Hindlimb muscle (tissue), 1 donor: Measurements from ENCODE around the gene NEU4. TPM values are rescaled to one million over a fixed set of nuclear protein-coding genes. Genes with fewer than 3 reads are reported as not detected.

ENCODE experiments used
- DNase-seq: peaks from one replicate; pipeline ENCODE4 v3.0.0-alpha.2; 2013
- polyA plus RNA-seq: library from polyadenylated mRNA; unstranded; fragments of 120-200 nt; gene quantifications from one replicate; pipeline ENCODE4 v1.2.1, GENCODE V29; 2013; ENCODE audit not compliant: insufficient read length

NEU4 gene
- polyA plus RNA-seq, 1 donor, result 6.7 TPM

DNA sequence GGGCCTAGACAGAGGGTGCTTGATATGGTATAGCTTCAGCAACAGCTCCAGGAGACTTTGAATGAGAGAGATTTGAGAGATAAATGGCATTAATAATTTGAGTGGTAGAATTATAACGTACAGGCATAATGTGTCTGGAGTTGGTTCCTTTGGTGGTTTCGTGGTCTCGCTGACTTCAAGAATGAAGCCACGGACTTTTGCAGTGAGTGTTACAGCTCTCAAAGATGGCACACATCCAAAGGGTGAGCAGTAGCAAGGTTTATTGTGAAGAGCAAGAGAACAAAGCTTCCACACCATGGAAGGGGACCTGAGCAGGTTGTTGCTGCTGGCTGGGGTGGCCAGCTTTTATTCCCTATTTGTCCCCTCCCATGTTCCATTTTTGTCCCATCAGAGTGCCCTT lies 26.6 kb downstream of the NEU4 start:
- no peak for DNase-seq

DNA sequence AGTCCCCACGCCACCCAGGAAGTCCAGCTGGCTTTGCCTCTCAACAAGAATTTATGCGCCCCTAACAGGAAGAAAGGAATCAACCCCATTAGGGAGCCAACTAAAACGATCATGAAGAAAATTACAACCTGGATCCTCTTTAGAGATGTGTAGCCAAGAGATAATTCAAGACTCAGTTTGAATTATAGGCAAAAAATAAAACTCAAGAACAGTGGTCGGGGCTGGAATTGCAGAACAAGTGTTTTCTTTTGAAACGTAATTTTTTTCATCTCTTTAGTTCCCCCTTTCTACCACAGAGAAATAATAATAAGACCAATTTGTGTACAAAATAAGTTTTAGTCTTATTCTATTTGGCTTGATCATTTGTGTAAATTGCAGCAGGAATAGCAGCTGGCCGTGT lies 27.3 kb downstream of the NEU4 start:
- DNase-seq, result no peak

DNA sequence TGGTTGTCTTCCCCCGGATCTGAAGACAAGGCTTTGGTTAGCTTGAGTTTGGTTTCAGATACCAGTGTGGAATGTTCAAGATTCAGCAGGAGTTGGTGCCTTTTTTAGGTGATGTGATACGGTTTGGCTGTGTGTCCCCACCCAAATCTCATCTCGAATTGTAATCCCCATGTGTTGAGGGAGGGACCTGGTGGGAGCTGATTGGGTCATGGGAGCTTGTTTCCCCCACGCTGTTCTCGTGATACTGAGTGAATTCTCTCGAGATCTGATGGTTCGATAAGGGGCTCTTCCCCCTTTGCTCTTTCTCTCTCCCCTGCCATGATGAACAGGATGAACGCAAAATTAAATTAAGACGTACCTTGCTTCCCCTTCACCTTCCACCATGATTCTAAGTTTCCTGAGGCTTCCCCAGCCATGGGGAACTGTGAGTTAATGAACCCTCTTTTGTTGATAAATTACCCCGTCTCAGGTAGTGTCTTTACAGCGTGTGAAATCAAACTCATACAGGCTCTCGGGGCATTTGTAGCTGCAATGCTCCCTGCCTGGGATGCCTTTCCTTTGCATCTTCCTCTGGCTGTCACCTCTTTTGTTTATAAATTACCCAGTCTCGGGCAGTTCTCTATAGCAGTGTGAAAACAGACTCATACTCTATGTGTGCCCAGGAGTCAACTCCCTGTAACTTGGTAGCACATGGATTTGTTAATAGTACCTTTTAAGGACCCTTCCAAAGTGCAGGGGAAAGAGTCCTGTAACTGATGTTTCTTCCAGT lies 28.4 kb downstream of the NEU4 start:
- DNase-seq, result no peak

DNA sequence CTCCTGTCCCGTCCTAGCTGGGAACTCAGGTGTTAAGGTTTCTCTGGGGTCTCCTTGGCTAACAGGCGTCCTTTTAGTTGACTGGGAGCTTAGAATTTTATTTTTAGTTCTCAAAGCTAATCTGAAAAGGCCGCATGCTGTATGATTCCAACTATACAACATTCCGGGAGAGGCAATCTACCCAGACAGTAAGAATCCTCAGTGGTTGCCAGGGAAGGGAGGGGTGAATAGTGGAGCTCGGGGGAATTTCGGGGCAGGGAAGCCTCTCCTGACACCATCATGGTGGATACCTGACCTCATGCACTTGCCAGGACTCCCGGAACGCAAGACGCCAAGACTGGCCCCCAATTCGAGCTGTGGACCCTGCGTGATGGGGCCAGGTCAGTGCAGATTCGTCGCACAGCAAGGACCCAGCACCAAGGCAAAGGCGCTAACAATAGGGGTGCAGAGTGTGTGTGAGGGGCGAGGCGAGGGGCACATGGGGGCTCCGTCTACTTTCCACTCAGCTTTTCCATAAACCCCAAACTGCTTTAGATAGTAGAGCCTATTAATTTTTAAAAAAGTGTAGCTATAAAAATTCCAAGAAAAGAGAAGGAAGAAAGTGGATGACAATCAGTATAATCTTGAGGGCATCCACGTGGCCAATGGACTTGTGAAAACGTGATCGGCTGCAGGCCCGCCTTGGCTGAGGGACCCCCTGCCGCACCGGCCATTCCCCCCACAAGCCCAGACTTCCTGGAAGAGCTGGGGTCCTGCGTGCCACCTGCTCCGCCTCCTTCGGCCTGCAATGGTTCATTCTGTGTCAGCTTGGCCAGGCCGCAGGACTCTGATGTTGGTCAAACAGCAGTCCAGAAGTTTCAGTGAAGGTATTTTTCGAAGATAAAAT lies 32.4 kb downstream of the NEU4 start:
- no peak for DNase-seq

DNA sequence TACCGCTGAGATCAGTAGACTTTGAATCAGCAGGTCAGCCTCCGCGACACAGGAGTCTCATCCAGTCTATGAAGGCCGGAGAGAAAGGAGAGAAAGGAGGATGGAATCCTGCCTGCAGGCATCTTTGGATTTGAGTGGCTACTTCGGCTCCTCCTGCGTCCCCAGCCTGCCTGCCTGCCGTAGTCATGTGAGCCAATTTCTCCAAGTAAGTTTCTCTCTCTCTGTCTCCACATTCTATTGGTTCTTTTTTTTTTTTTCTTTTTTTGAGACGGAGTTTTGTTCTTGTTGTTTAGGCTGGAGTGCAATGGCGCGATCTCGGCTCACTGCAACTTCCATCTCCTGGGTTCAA lies 33.0 kb downstream of the NEU4 start:
- no peak for DNase-seq

DNA sequence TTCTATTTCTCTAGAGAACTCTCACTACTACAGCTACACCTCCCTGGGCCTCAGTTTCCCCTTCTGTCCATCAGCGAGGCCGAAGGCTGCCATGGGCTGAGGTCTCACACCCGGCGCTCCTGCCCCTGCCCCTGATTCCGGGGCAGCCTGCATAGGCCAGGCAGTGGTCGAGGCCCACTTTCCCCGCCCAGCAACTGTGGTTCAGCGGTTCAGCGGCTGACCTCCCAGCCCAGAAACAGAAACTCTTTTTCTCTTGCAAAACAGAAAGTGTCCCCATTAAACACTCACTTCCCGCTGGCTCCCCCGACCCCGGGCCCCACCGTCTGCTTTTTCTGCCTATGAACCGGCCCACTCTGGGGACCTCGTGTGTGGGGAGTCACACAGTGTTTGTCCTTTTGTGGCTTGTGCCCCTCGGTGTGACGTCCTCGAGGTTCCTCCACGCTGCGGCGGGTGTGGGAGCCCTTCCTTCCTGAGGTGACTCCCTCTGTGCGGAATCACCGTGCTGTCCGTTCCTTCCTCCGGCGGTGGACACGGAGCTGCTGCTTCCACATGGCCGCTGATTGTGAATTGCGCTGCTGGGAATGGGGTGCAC lies 33.7 kb downstream of the NEU4 start:
- DNase-seq, result no peak

DNA sequence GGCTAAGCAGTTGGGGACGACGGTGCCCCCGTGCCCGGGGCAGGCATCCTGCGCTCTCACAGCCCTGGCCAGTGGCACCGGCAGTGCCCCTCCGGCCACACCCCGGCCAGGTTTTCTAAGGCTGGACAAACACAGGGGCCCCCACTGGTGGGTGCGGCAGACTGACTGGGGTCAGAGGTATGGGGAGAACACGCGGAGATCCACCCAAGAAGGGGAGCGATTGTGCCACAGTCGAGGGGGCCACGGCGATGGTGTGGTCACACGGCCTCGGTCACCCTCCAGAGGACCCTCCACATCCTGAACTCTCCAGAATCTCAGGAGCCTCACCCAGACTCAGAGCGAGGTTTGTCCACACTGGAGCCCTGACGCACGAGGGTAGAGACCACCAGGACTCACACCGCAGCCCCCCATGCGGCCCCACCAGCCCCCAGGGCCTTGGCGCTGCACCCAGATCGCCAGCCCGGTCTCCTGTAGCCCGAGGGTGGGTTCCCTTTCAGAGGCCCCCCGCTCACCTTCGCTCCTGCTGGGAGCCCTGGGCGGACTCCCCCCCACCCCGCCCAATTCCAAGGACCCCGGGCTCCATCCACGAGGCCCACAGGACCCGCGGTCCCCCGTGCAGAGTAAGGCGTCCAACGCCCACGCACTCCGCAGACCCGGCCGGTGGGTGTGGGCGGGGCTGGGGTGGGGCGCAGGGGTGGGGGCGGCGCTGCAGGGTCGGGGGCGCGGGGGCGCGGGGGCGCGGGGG lies 34.5 kb downstream of the NEU4 start:
- DNase-seq, result no peak

DNA sequence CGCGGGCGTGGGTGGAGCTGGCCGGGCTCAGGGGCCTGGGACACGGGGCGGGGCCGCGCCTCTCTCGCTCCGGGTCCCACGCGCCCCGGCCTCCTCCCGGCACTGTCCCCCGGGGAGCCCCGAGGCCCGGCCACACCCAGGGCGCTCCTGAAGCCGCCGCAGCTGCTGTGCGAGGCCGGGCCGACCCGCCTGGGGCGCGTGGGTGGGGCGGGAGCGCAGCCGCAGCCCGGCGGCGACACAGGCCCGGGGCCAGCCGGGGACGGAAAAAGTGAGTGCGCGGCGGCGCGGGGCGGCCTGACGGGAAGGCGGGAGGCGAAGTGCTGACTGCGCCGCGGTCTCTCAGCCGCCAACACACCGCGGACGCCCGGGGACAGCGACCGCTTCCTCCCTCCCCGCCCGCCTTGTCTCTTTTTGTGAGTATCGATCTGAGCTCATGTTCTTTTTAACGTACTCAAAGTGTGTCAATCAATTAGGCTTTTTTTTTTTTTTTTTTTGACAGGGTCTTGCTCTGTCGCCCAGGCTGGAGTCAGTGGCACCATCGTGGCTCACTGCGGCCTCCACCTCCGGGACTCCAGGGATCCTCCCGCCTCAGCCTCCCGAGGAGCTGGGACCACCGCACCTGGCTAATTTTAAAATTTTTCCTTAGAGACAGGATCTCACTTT lies 35.2 kb downstream of the NEU4 start:
- peak; percentile 93 for DNase-seq

DNA sequence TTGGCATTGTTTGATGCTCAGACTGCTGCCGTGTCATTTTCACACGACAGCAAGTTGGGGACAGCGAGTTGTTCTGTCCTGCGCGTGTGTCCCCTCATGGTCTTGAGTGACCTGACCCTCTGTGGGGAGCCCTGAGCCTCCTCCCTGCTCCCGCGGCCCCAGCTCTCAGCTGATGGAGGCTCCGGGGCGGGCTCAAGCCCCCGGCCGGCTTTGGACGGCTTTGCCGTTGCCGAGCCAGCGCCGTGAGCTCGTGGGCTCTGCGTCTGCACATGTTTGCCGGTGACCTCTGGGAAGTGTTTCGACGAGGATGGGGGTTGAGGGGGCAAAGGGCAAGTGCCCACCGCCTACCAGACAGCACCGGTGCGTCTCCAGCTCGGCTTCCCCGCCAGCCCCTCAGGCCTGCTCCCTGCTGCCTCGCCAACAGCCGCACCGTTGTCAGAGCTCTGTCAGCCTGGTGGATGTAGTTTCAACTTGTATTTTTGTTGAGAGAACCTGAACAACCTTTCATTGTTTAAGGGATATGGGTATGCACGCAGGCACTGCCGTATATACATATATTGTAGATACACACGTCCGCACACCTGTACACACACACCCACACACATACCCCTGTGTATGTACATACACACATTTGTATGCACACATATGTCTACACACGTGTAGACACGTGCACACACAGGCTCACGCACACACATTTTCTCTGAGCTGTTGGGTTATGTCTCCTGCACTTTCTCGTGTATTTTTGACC lies 36.0 kb downstream of the NEU4 start:
- DNase-seq, result no peak

DNA sequence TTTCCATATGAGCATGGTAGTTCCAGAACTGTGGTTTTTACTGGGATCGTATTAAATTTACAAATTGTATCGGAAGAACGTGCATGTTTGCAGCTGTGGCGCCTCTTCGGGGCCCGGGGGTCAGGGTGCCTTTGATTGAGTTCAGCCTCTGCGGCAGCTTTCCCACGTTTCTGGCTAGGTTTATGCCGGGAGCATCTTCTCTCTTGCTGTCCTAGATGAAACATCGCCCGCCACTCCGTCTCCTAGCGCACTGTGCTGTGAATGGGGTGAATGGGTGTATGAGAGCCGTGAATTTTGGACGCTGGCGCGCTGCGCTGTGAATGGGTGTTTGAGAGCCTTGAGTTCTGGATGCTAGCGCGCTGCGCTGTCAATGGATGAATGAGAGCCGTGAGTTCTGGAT lies 37.4 kb downstream of the NEU4 start:
- DNase-seq, result no peak

DNA sequence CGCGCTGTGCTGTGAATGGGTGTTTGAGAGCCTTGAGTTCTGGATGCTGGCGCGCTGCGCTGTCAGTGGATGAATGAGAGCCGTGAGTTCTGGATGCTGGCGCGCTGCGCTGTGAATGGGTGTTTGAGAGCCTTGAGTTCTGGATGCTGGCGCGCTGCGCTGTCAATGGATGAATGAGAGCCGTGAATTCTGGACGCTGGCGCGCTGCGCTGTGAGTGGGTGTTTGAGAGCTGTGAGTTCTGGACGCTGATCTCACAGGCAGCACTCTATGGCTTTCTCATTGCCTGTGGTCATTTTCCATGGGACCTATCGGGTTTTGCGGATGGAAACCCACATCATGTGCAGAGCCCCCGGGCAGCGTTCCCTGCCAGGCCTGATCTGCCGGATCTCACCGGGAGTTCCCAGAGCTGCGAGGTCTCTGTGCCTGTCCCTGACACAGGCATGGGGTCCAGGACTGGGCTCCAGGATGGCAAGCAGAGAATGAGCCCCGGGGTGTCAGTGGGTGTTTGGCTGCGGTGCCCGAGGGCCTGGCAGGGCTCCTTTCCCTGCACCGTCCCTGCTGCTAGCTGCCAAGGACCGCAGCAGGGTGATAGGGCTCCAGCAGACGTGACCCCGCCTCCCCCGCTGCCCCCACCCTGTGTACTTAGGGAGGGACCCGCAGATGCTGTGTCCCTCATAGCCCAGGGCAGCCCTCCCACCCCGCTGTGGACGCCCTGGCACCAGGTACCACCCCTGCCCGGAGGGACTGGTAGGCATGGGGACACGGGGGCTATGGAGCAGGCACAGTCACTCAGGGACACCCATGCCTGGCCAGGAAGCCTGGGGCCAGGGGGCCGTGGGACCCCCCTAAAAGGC lies 40.0 kb downstream of the NEU4 start:
- DNase-seq, result no peak

DNA sequence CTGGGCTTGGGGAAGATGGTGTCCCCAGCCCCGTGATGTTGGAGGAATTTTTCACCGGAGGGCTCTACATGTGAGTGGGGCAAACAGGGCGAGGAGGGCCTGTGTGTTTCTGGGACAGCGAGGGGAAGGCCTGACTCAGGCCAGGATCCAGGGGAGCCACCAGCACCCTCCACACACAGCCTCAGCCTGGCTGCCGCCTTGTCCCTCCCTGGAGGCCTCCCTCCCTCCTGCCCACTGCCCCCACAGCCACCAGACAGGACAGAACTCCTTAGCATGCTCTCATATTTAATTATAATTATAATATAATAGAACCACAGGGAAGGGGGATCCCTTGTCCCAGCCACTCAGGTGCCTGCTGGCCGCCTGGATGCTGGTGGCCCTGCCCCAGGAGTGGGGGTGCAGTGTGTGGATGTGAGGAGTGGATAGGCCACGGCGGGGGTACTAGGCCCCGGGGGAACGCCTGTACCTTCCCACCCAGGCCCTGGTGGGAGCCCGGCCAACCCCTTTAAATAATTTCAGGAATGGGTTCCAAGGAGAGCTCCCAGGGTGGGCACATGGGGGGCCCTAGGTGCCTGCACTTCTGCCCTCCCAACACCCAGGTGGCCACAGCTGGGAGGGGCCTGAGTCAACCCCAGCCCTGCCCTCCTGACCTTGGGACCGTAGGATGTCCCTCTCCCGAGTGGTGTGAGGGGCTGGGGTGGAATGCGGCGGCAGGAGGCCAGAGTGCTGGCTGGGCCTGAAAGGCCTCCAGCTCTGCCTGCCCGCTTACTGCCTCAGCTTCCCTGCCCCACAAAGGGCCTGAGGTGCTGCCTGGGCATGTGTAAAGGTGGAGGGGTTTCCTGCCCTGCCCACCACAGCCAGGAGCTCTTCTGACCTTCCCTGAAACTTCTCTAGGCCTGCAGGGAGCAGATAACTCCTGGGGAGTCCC lies 40.9 kb downstream of the NEU4 start:
- no peak for DNase-seq

DNA sequence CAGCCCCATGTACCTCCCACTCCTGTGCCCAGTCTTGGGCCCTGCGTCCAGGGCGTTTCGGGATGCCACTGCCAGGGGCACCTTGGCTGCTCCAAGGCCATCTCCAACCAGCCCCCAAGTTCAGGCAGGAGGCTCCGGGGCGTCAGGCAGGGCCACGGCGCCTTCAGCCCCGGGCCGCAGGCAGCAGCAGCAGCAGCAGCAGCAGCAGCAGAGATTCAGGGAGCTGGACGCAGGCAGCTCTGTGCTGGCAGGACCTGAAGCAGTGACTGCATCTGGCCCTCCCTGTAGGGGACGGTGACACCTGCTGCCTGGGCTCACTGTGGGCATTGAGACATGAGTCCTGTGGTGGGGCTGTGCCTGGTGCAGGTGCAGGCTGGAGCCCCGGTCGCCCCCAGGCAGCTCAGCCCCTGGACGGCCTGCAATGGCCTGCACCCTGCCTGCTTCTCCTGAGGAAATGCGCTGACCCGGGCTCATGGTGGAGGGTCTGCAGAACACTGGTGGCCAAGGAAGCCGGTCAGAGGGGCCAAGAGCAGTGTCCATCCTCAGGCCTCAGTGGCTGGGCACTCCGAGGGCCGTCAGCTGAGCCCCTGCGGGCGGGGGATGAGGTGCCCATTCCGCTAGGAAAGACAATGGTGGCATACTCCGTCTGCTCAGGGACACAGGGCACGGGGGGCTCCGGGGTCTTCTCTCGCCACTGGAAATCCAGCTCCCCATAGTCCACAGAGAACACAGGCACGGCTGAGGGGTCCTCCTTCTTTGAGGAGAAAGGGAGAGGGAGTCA lies 41.7 kb downstream of the NEU4 start:
- no peak for DNase-seq

DNA sequence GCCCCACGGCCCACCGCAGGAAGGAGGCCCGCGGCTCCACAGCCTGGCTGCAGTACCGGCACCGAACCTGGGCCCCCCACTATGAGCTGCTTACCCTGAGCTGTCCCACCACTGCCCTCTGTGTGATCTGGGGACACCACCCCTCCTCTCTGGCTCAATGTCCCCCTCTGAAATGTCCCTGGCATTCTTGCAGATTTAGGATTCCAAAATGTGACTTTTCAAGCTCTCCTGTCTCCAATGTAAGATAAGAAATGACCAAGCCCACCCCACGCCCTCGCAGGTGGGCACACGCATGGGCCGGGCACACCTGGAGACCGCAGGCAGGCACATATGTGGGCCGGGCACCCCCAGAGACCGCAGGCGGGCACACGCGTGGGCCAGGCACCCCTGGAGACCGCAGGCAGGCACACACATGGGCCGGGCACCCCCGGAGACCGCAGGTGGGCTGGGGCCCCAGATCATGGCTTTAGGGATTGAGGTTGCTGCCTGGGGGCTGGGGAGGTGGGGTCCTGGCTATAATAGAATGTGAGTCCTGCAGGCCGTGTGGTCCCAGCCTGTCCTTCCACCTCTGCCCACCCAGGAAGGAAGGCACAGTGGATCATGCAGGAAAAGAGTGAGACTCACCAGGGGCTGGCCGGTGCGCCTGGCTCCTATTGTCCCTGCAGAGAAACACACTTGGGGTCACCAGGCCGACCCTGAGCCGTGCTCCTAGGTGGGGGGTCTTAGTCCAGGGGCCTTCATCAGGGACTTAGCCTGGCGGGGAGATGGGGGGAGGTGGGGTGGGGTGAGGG lies 42.5 kb downstream of the NEU4 start:
- no peak for DNase-seq

DNA sequence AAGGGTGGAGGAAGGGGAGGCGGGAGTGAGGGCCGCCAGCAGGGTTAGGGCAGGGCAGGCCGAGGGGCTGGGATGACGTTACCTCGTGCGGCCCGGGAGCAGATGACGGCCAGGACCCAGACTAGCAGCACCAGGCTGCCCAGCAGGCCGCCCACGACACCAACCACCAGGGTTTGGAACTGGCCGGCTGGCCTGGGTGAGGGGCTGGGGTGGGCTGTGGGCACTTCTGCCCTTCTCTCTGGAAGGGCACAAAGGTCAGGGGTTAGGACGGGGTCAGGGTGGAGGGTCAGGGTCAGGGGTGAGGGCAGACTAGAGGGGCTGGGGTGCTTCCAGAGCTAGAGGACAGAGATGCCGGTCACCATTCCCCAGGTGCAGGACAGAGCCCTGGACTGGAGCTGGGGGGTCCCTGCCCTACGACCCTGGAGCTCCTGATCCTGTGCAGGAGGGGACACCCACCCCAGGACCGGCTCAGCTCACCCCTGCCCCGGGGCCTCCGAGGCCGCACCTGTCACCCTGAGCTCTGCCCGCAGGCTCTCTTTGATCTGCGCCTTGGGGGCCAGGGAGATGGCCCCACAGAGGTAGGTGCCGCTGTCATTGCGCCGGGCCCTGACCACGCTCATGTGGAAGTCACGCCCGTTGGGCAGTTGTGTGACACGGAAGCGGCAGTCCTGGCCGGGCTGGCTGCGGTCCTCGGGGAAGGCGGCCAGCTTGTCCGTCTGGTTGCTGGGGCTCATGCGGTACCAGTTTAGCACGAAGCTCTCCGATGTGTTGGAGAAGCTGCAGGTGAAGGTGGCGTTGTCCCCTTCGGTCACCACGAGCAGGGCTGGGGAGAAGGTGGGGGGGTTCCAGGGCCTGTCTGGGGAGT lies 43.4 kb downstream of the NEU4 start:
- no peak for DNase-seq

DNA sequence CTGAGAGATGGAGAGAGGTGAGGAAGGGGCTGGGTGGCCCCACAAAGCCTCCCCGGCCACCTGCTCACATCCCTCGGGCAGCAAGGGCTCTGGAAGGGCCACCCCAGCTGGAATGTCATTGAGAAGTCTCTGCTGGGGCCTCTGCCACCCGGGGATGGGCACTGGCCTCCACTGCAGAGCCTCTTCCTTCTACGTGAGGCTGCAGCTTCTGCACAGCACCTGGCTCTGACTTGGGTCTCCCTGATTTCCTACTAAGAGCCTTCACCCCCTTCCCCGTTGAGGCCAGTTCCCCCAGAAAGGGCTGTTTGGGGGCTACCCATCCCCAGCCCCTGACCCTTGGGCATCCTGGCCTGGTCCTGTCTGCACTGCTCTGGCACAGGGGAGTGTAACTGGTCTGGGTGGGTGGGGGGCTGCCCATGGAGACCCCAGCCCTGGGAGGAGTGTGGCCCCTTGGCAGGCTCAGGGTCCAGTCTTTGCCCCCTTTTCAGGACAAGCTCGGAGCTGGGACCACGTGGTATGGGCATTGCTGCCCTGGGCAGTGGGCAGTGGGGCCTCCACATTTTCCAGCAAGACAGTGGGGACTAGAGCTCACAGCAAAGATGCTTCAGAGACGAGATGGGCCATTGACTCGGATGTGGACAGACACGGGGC lies 44.1 kb downstream of the NEU4 start:
- DNase-seq, result no peak
